Activated CD4-positive, alpha-beta T cell treated with anti-CD3 and anti-CD28 coated beads, Interleukin-2, amount 50 U/mL, for 48 hours (primary cell): Measurements from ENCODE around the gene APOL5.

Experiments
- DNase-seq, 2 experiments: peaks; one replicate each; pipeline ENCODE4 v3.0.0-alpha.2; 2020

Gene APOL5

GRCh38 chr22:35743326-35743860 lies 25.7 kb downstream of the APOL5 start:
- no peak for DNase-seq

- DNase-seq, result no peak
Measured at GRCh38 chr22:35746248-35746647, 28.6 kb downstream of the APOL5 start.

- DNase-seq, result no peak
Measured at GRCh38 chr22:35746946-35747703, 29.5 kb downstream of the APOL5 start.

- DNase-seq, result no peak
Measured at GRCh38 chr22:35749808-35750207, 32.1 kb downstream of the APOL5 start.

- no peak for DNase-seq
Measured at GRCh38 chr22:35752006-35752862, 34.6 kb downstream of the APOL5 start.

GRCh38 chr22:35752863-35753189 lies 35.2 kb downstream of the APOL5 start:
- DNase-seq, result no peak

- DNase-seq, result no peak
Measured at GRCh38 chr22:35754761-35755160, 37.1 kb downstream of the APOL5 start.

- DNase-seq, result no peak
Measured at GRCh38 chr22:35756722-35757121, 39.0 kb downstream of the APOL5 start.

GRCh38 chr22:35758394-35758793 lies 40.7 kb downstream of the APOL5 start:
- DNase-seq, result no peak

GRCh38 chr22:35761037-35761436 lies 43.4 kb downstream of the APOL5 start:
- DNase-seq, result no peak

- no peak for DNase-seq
Measured at GRCh38 chr22:35766654-35767580, 49.2 kb downstream of the APOL5 start.

- DNase-seq, result no peak
Measured at GRCh38 chr22:35769974-35770373, 52.3 kb downstream of the APOL5 start.

- DNase-seq, result no peak
Measured at GRCh38 chr22:35775339-35775738, 57.7 kb downstream of the APOL5 start.

- no peak for DNase-seq
Measured at GRCh38 chr22:35777335-35777975, 59.8 kb downstream of the APOL5 start.
